GM23248 (cell line): ENCODE measurements around the gene TMUB1. TPM values are rescaled to one million over a fixed set of nuclear protein-coding genes. Genes with fewer than 3 reads are reported as not detected.

Experiments used
- DNase-seq: peaks from one replicate; pipeline ENCODE4 v3.0.0-alpha.2; 2015
- H2AFZ ChIP-seq: fragments of 200-600 bp; sonication (generic); 2 replicates; pipeline ENCODE4 v1.6.1; 2016; ENCODE audit warnings: antibody characterized with exemption
- H3F3A ChIP-seq: fragments of 200-600 bp; sonication (generic); 2 replicates; pipeline ENCODE4 v1.6.1; 2016; ENCODE audit warnings: mild to moderate bottlenecking, antibody characterized with exemption, mixed run types; ENCODE audit not compliant: insufficient read depth
- H3K27ac ChIP-seq: fragments of 200-600 bp; sonication (generic); 2 replicates; pipeline ENCODE4 v1.5.1; 2016; ENCODE audit warnings: mild to moderate bottlenecking
- H3K27me3 ChIP-seq: fragments of 200-600 bp; sonication (generic); replicated peaks from 2 replicates; pipeline ENCODE4 v1.6.1; 2016; ENCODE audit warnings: mild to moderate bottlenecking; ENCODE audit not compliant: insufficient read depth
- H3K36me3 ChIP-seq: fragments of 200-600 bp; sonication (generic); 2 replicates; pipeline ENCODE4 v1.6.1; 2016; ENCODE audit warnings: low read depth, mild to moderate bottlenecking
- H3K4me1 ChIP-seq: fragments of 200-600 bp; sonication (generic); 2 replicates; pipeline ENCODE4 v1.6.1; 2016; ENCODE audit warnings: mild to moderate bottlenecking; ENCODE audit not compliant: insufficient read depth
- H3K4me2 ChIP-seq: fragments of 200-600 bp; sonication (generic); one replicate; pipeline ENCODE4 v1.6.1; 2016; ENCODE audit warnings: mild to moderate bottlenecking; ENCODE audit not compliant: unreplicated experiment
- H3K4me3 ChIP-seq: fragments of 200-600 bp; sonication (generic); 2 replicates; pipeline ENCODE4 v1.5.1; 2016; ENCODE audit warnings: mild to moderate bottlenecking
- H3K79me2 ChIP-seq: fragments of 200-600 bp; sonication (generic); 2 replicates; pipeline ENCODE4 v1.6.1; 2016; ENCODE audit warnings: mild to moderate bottlenecking; ENCODE audit not compliant: insufficient read depth
- H3K9ac ChIP-seq: fragments of 200-600 bp; sonication (generic); 2 replicates; pipeline ENCODE4 v1.6.1; 2016; ENCODE audit warnings: mild to moderate bottlenecking
- H3K9me2 ChIP-seq: fragments of 200-600 bp; sonication (generic); 2 replicates; pipeline ENCODE4 v1.6.1; 2016; ENCODE audit warnings: mixed run types, mild to moderate bottlenecking, moderate library complexity; ENCODE audit not compliant: insufficient read depth
- H3K9me3 ChIP-seq: fragments of 200-600 bp; sonication (generic); one replicate; pipeline ENCODE4 v1.6.1; 2017; ENCODE audit warnings: low read depth
- H4K20me1 ChIP-seq: fragments of 200-600 bp; sonication (generic); 2 replicates; pipeline ENCODE4 v1.6.0; 2016; ENCODE audit not compliant: insufficient read depth
- EZH2 ChIP-seq: fragments of 200-600 bp; sonication (generic); IDR thresholded peaks from 2 replicates; pipeline ENCODE4 v1.6.1; 2018; ENCODE audit warnings: antibody characterized with exemption, mild to moderate bottlenecking; ENCODE audit not compliant: insufficient read depth, poor library complexity, severe bottlenecking
- EZH2phosphoT487 ChIP-seq: fragments of 200-600 bp; sonication (generic); IDR thresholded peaks from 2 replicates; pipeline ENCODE4 v1.6.1; 2018; ENCODE audit warnings: antibody characterized with exemption, moderate library complexity, mild to moderate bottlenecking, low read depth; ENCODE audit not compliant: insufficient read depth
- WGBS, 2 experiments: methylation state at CpG; one replicate each; pipeline ENCODE4 v1.1.6; 2015 to 2017; ENCODE audit warnings: low lambda C conversion rate in 2 of 2, low coverage in 1 of 2; ENCODE audit errors: missing lambda C conversion rate in 2 of 2; 5-methylcytosine and 5-hydroxymethylcytosine counted together
- in situ Hi-C: fragments of 300-500 bp; cut with MboI; formaldehyde crosslinking; loops from 2 replicates; pipeline ENCODE4 v1.15.0; 2020
- polyA plus RNA-seq: library from polyadenylated mRNA; unstranded; fragments of >200 nt; fragmentation: Nextera tagmentation; extraction: Ambion mirVana; gene quantifications from 2 replicates; pipeline ENCODE4 v1.2.1, GENCODE V29; 2016
- total RNA-seq: library from RNA; depleted of rRNA; stranded (reverse); fragments of >200 nt; shearing (Covaris generic); gene quantifications from 2 replicates; pipeline ENCODE4 v1.2.3, GENCODE V29; 2014

TMUB1 gene
- total and polyA plus RNA-seq, 2 experiments from 2014 or later, result 19.9 to 33.6 TPM

DNA sequence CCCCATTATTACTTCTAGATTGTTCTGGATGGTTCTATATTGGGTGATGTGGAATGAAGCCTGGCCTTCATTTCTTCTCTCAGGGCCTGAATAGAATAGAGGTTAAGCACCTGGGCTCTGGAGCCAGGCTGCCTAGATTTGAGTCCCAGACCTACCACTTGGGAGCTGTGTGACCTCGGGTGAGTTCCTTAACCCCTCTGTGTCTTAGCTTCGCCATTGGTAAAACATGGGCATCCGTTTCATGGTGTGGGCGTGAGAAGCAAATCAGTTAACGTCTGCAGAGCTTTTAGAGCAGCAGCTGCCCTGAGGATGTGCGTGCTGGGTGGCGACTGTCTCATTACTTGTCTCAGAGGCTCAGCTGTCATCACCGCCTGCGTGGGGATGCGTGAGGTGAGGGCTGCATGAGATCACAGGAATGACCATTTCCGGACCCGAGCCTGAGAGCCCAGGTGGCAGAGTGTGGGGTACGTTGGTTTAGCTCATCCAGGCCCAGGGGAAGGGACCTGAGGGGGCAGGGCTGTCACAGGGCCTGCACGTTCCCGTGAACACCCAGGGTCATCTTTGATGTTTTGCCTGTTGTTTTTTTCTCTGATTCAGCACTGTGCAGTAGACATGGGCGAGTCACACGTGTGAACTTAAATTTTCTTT lies 12.7 kb upstream of the TMUB1 start:
- H3K9me2 ChIP-seq, result no peaks in the 10 kb centered on the region
- peak overlapping the region; percentile 57 for H3K27ac ChIP-seq
- no peak overlapping the region for H3K4me3 ChIP-seq
- H3K27me3 ChIP-seq, result no peaks in the 10 kb centered on the region
- DNase-seq, result peak; percentile 51
- WGBS, 2 experiments, result 69 to 78% methylated on average over 17 of the region's 17 CpGs
- no peak overlapping the region for H2AFZ ChIP-seq
- peak overlapping the region; percentile 35; the same call in 1 of the 2 replicates for H3K9ac ChIP-seq
- no peaks in the 10 kb centered on the region for H3K36me3 ChIP-seq
- peaks cover 20% of the 10 kb centered on the region for H3F3A ChIP-seq
- in situ Hi-C loops, result no loop called here
- TF ChIP-seq EZH2 (no peak), EZH2phosphoT487 (no peak)
- H3K79me2 ChIP-seq, result peaks cover 100% of the 10 kb centered on the region
- H4K20me1 ChIP-seq, result peaks cover 17% of the 10 kb centered on the region
- H3K4me2 ChIP-seq, result no peak overlapping the region
- H3K4me1 ChIP-seq, result no peaks in the 10 kb centered on the region
- no peaks in the 10 kb centered on the region for H3K9me3 ChIP-seq

DNA sequence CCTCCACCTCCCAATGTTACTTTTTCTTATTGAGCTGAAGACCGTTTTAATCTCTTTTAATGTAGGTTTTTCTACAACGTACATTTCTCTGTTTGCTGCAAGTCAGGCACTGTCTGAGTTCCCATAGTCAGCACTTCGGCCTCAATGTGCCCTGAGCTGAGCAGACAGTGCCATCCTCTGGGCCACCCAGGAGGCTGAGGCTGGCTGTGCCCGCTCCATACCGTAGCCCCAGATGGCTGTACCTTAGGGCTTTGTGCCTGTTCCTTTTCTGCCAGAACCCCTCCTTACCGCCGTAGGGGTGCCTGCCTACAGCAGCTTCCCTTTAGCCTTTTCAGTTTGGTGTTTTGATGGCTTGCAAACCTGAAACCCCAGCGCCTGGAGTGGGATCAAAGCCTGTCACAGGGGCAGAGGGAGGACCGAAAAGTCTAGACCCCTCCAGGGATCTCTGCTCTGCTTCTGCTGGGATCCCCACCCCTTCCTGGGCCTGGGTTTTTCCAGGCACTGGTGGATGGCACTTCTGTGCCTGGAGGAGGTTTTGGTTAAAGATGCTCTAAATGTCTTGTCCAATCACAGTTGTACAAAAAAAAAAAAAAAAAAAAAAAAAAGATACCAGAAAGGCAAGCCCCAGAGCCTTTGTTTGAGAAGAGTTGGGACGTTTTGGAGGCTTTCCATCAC lies 12.0 kb upstream of the TMUB1 start:
- H4K20me1 ChIP-seq, result peaks cover 17% of the 10 kb centered on the region
- H3K9me3 ChIP-seq, result no peaks in the 10 kb centered on the region
- no peaks in the 10 kb centered on the region for H3K36me3 ChIP-seq
- DNase-seq, result no peak
- peaks cover 100% of the 10 kb centered on the region for H3K79me2 ChIP-seq
- TF ChIP-seq EZH2phosphoT487 (no peak), EZH2 (no peak)
- no peak overlapping the region for H2AFZ ChIP-seq
- H3K4me3 ChIP-seq, result no peak overlapping the region
- H3K27me3 ChIP-seq, result no peaks in the 10 kb centered on the region
- H3F3A ChIP-seq, result peaks cover 20% of the 10 kb centered on the region
- H3K4me2 ChIP-seq, result no peak overlapping the region
- in situ Hi-C loops, result no loop called here
- 69 to 72% methylated on average over 10 of the region's 10 CpGs for whole genome bisulfite sequencing, 2 experiments
- H3K9ac ChIP-seq, result peak overlapping the region; percentile 35; the same call in 1 of the 2 replicates
- peak overlapping the region; percentile 57 for H3K27ac ChIP-seq
- H3K9me2 ChIP-seq, result no peaks in the 10 kb centered on the region
- no peaks in the 10 kb centered on the region for H3K4me1 ChIP-seq

DNA sequence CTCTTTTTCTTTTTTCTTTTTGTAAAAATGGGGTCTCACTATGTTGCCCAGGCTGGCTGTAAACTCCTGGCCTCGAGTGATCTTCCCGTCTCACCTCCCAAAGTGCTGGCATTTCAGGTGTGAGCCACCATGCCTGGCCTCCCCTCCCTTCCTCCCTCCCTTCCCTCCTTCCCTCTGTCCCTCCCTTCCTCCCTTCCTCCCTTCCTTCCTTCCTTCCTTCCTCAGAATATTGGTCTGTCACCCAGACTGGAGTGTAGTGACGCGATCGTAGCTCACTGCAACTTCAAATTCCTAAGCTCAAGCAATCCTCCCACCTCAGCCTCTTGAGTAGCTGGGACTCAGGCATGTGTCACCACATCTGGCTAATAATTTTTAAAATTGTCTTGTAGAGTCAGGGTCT lies 11.4 kb upstream of the TMUB1 start:
- Histone ChIP-seq H3K27ac (peak overlapping the region; percentile 57), H4K20me1 (peaks cover 15% of the 10 kb centered on the region), H3K4me1 (peaks cover 3% of the 10 kb centered on the region), H3F3A (peaks cover 22% of the 10 kb centered on the region), H3K27me3 (no peaks in the 10 kb centered on the region), H3K4me2 (no peak overlapping the region), H3K9me2 (no peaks in the 10 kb centered on the region), H2AFZ (no peak overlapping the region), H3K79me2 (peaks cover 100% of the 10 kb centered on the region), H3K4me3 (no peak overlapping the region), H3K36me3 (no peaks in the 10 kb centered on the region), H3K9ac (no peak overlapping the region), H3K9me3 (no peaks in the 10 kb centered on the region)
- TF ChIP-seq EZH2, result no peak
- no peak for TF ChIP-seq EZH2phosphoT487
- 76 to 80% methylated on average over 5 of the region's 5 CpGs for WGBS, 2 experiments
- in situ Hi-C loops, result no loop called here
- peak; percentile 68 for DNase-seq

- H3K36me3 ChIP-seq, result no peaks in the 10 kb centered on the region
- no peaks in the 10 kb centered on the region for H3K27me3 ChIP-seq
- no peak overlapping the region for H3K4me2 ChIP-seq
- H2AFZ ChIP-seq, result no peak overlapping the region
- no peak overlapping the region for H3K9ac ChIP-seq
- WGBS, 2 experiments, result 85 to 88% methylated on average over 6 of the region's 6 CpGs
- no peak for DNase-seq
- H4K20me1 ChIP-seq, result peaks cover 11% of the 10 kb centered on the region
- H3K79me2 ChIP-seq, result peaks cover 100% of the 10 kb centered on the region
- no peak overlapping the region for H3K4me3 ChIP-seq
- in situ Hi-C loops, result no loop called here
- H3K9me3 ChIP-seq, result no peaks in the 10 kb centered on the region
- TF ChIP-seq EZH2phosphoT487 (no peak), EZH2 (no peak)
- H3K9me2 ChIP-seq, result no peaks in the 10 kb centered on the region
- peaks cover 31% of the 10 kb centered on the region for H3F3A ChIP-seq
- H3K27ac ChIP-seq, result no peak overlapping the region
- H3K4me1 ChIP-seq, result peaks cover 12% of the 10 kb centered on the region
Measured at GRCh38 chr7:151093748-151094147, 10.5 kb upstream of the TMUB1 start.
